Esophagus muscularis mucosa (tissue), 4 donors: Measurements from ENCODE around the gene ZNF813. TPM values are rescaled to one million over a fixed set of nuclear protein-coding genes. Genes with fewer than 3 reads are reported as not detected.
"Not testable (repeated sequence)": the region's sequence is repeated elsewhere in the genome, so short reads cannot be mapped to it uniquely, and the experiment has no call there.

Source experiments
- DNase-seq: peaks from one replicate; pipeline ENCODE4 v3.0.0-alpha.2; 2017; ENCODE audit errors: extremely low spot score
- H3K27ac ChIP-seq, 4 donors: fragments of 200-600 bp; sonication (generic); replicated peaks in 1 of 4; 1 replicate in 3 of 4; 2 replicates in 1 of 4; pipeline ENCODE4 v1.5.1; 2016 to 2019; ENCODE audit warnings: mild to moderate bottlenecking in 1 of 4
- H3K27me3 ChIP-seq, 4 donors: fragments of 200-600 bp; sonication (generic); one replicate each; pipeline versions ENCODE4 v1.5.1 to v1.6.0; 2016 to 2019
- H3K36me3 ChIP-seq, 4 donors: fragments of 200-600 bp; sonication (generic); one replicate each; pipeline ENCODE4 v1.5.1; 2016 to 2019
- H3K4me1 ChIP-seq, 4 donors: fragments of 200-600 bp; sonication (generic); one replicate each; pipeline ENCODE4 v1.5.1; 2016 to 2019
- H3K4me3 ChIP-seq, 4 donors: fragments of 200-600 bp; sonication (generic); 1 replicate in 2 of 4; 2 replicates in 2 of 4; pipeline ENCODE4 v1.5.1; 2016 to 2019; ENCODE audit warnings: mild to moderate bottlenecking in 4 of 4, moderate library complexity in 1 of 4
- H3K9me3 ChIP-seq, 4 donors: fragments of 200-600 bp; sonication (generic); 1 replicate in 3 of 4; 2 replicates in 1 of 4; pipeline ENCODE4 v1.5.1; 2016 to 2019
- EP300 ChIP-seq: sonication (generic); formaldehyde crosslinking; IDR thresholded peaks from one replicate; pipeline ENCODE4 v1.6.1; 2017; ENCODE audit warnings: antibody characterized with exemption
- POLR2A ChIP-seq: fragments of 450-650 bp; IDR thresholded peaks from one replicate; pipeline ENCODE4 v1.6.1; 2017; ENCODE audit warnings: antibody characterized with exemption, moderate library complexity, mild to moderate bottlenecking, low read depth
- POLR2AphosphoS5 ChIP-seq, 2 donors: sonication (generic); formaldehyde crosslinking; IDR thresholded peaks; one replicate each; pipeline ENCODE4 v1.6.1; 2017; ENCODE audit warnings: antibody characterized with exemption in 2 of 2
- WGBS: methylation state at CpG from one replicate; pipeline ENCODE4 v1.1.5; 2018; 5-methylcytosine and 5-hydroxymethylcytosine counted together
- intact Hi-C: fragments of 100-400 bp; cut with DNase I; formaldehyde crosslinking; loops from one replicate; pipeline ENCODE4 v1.15.1; 2023
- total RNA-seq, 4 donors: library from RNA; depleted of rRNA; stranded (reverse); fragments of >200 nt; gene quantifications; one replicate each; pipeline versions ENCODE4 v1.1.0 to v1.2.1, GENCODE V29; 2016
- TF ChIP-seq, protein P1 (sequence below), 3 experiments: fragments of 200-600 bp in 2 of 3; fragments of 450-650 bp in 1 of 3; sonication (generic) in 2 of 3; IDR thresholded peaks; one replicate each; pipeline ENCODE4 v1.5.1; 2017 to 2019; ENCODE audit warnings: antibody characterized with exemption in 3 of 3, mild to moderate bottlenecking in 2 of 3, moderate library complexity in 1 of 3

Gene ZNF813
- total RNA-seq, 4 donors from 2014 or later: 1.7 to 3.5 (median 3.2) TPM

DNA sequence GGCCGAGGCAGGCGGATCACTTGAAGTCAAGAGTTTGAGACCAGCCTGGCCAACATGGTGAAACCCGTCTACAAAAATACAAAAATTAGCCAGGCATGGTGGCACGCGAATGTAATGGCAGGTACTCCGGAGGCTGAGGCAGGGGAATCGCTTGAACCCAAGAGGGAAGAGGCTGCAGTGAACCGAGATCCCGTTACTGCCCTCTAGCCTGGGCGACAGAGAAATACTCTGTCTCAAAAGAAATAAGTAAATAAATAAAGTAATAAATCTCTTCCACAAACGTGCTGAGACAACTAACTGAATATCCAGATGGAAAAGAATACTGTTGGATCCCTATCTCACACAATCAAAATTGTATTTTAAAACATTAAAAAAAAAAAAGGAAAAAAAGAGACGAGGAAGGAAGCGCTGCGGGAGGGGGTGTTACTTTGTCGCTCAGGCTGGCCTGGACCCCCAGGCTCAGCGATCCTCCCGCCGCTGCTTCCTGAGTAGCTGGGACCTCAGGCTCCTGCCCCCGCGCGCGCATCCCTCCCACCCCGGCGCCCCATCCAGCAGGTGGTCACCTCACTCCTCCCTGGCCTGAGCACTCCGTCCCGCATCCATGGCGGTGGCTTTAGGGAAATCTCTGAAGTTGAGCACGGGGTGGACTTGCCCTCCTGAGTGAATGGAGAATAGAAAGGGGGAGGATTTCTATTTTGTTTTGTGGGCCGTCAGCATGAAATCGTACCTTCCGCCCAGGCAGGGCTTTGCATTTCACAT, 628 bp upstream of the ZNF813 start:
- peak overlapping the region; percentile 70 to 84 (median 78) for H3K27ac ChIP-seq
- intact Hi-C loops: loop anchor here (5.0 to 10.0 kb wide), 2 partner anchors 35 to 272 kb away; partner anchors contain the start of genes ZNF665 and ZNF761
- H3K4me1 ChIP-seq: peaks cover 11 to 29% (median 24%) of the 10 kb centered on the region in 4 donors
- H3K27me3 ChIP-seq: peaks cover 0 to 29% (median 0%) of the 10 kb centered on the region in 4 donors
- WGBS: 11% methylated on average over 31 of the region's 31 CpGs
- H3K36me3 ChIP-seq: no peaks in the 10 kb centered on the region
- no peaks in the 10 kb centered on the region for H3K9me3 ChIP-seq
- TF ChIP-seq EP300 (no peak), POLR2A (no peak), POLR2AphosphoS5 (IDR thresholded peaks at IDR 0.05) (no peak)
- TF ChIP-seq, protein P1, sequence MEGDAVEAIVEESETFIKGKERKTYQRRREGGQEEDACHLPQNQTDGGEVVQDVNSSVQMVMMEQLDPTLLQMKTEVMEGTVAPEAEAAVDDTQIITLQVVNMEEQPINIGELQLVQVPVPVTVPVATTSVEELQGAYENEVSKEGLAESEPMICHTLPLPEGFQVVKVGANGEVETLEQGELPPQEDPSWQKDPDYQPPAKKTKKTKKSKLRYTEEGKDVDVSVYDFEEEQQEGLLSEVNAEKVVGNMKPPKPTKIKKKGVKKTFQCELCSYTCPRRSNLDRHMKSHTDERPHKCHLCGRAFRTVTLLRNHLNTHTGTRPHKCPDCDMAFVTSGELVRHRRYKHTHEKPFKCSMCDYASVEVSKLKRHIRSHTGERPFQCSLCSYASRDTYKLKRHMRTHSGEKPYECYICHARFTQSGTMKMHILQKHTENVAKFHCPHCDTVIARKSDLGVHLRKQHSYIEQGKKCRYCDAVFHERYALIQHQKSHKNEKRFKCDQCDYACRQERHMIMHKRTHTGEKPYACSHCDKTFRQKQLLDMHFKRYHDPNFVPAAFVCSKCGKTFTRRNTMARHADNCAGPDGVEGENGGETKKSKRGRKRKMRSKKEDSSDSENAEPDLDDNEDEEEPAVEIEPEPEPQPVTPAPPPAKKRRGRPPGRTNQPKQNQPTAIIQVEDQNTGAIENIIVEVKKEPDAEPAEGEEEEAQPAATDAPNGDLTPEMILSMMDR (IDR thresholded peaks at IDR 0.05): no peak
- H3K4me3 ChIP-seq: peak overlapping the region; percentile 68 to 82 (median 72)
- no peak for DNase-seq

- H3K4me3 ChIP-seq: peak overlapping the region; percentile 68 to 82 (median 72)
- 41% methylated on average over 8 of the region's 8 CpGs for WGBS
- intact Hi-C loops: loop anchor here (5.0 to 10.0 kb wide), 2 partner anchors 36 to 274 kb away; partner anchors contain the start of genes ZNF665 and ZNF761
These were observed 1.1 kb downstream of the ZNF813 start for GRCh38 chr19:53468628-53469027.

DNA sequence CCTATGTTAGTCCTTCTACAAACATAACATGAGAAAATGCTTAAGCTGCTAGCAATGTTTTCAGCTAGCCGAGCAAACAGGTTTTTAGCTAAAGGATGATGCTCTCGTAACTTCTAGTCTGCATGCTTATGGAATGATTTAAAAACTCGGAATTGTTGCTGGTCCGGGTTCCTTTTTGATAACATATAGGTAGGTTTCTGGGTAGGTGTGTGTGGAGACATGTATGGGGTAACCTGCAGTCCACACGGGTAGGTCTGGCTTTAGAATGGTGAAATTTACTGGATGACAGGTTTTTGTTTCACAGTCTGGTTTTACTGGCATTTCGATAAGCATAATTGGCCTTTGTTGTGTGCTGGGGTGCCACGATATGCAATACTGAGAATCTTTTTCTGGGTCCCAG, 4.4 kb downstream of the ZNF813 start:
- 87% methylated on average over 7 of the region's 7 CpGs for WGBS
- Histone ChIP-seq H3K9me3 (peaks cover 0 to 12% (median 4%) of the 10 kb centered on the region in 4 donors), H3K36me3 (peaks cover 0 to 32% (median 8%) of the 10 kb centered on the region in 4 donors), H3K4me3 (no peak overlapping the region), H3K4me1 (peaks cover 7 to 19% (median 12%) of the 10 kb centered on the region in 4 donors), H3K27ac (no peak overlapping the region), H3K27me3 (no peaks in the 10 kb centered on the region)
- no peak for DNase-seq
- intact Hi-C loops: no loop called here
- no peak for TF ChIP-seq POLR2AphosphoS5 (IDR thresholded peaks at IDR 0.05)
- TF ChIP-seq, protein P1 (IDR thresholded peaks at IDR 0.05): no peak

More at GRCh38 chr19:53468628-53469027, 1.1 kb downstream of the ZNF813 start:
- Histone ChIP-seq H3K4me1 (peaks cover 11 to 24% (median 19%) of the 10 kb centered on the region in 4 donors), H3K36me3 (peaks cover 0 to 11% (median 0%) of the 10 kb centered on the region in 4 donors), H3K27me3 (peaks cover 0 to 20% (median 0%) of the 10 kb centered on the region in 4 donors)
- not testable (repeated sequence) for H3K9me3 ChIP-seq, H3K27ac ChIP-seq, DNase-seq

DNA sequence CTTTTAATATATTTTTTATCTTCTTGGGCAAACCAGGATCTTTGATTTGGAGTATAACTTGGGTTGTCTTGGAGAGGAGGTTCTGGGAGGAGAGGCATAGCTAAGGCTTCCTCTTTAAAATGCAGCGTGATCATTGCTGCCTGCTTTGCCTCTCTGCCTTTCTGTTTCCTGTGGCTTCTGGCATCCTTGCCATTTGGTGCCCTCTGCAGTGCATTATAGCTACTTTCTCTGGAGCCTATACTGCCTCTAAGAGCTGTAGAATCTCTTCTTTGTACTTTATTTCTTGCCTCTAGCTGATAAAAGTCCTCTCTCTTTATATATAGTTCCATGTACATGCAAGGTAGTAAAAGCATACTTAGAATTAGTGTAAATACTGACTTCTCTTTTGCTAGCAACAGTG, 7.3 kb downstream of the ZNF813 start:
- H3K27me3 ChIP-seq, H3K4me3 ChIP-seq, H3K27ac ChIP-seq, DNase-seq, H3K4me1 ChIP-seq, intact Hi-C loops: not testable (repeated sequence)
- whole genome bisulfite sequencing: 43% methylated on average over 1 of the region's 1 CpG
- Histone ChIP-seq H3K9me3 (peaks cover 0 to 35% (median 9%) of the 10 kb centered on the region in 4 donors), H3K36me3 (peaks cover 12 to 58% (median 26%) of the 10 kb centered on the region in 4 donors)

GRCh38 chr19:53475470-53475869, 7.9 kb downstream of the ZNF813 start:
- 81% methylated on average over 6 of the region's 6 CpGs for WGBS
- H3K9me3 ChIP-seq: peaks cover 0 to 41% (median 16%) of the 10 kb centered on the region in 4 donors
- H3K27me3 ChIP-seq, DNase-seq, intact Hi-C loops, H3K4me3 ChIP-seq, H3K27ac ChIP-seq, H3K4me1 ChIP-seq: not testable (repeated sequence)
- peaks cover 12 to 61% (median 29%) of the 10 kb centered on the region in 4 donors for H3K36me3 ChIP-seq

GRCh38 chr19:53483751-53484150, 16.2 kb downstream of the ZNF813 start:
- H3K27me3 ChIP-seq, H3K4me1 ChIP-seq, H3K27ac ChIP-seq, DNase-seq, intact Hi-C loops, H3K4me3 ChIP-seq: not testable (repeated sequence)
- 83% methylated on average over 1 of the region's 2 CpGs for WGBS
- Histone ChIP-seq H3K9me3 (peaks cover 0 to 34% (median 29%) of the 10 kb centered on the region in 4 donors), H3K36me3 (peaks cover 29 to 78% (median 48%) of the 10 kb centered on the region in 4 donors)
